Coronary artery (tissue), 2 donors: ENCODE measurements around the gene MPZL2.

ENCODE experiments used
- DNase-seq: peaks from one replicate; pipeline ENCODE4 v3.0.0-alpha.2; 2017; ENCODE audit warnings: low spot score
- H3K27ac ChIP-seq, 2 donors: fragments of 200-600 bp; sonication (generic); one replicate each; pipeline ENCODE4 v1.5.1; 2016 to 2019
- H3K4me3 ChIP-seq: fragments of 200-600 bp; sonication (generic); 2 replicates; pipeline ENCODE4 v1.5.1; 2016; ENCODE audit warnings: mild to moderate bottlenecking, moderate library complexity
- TF ChIP-seq, protein P1 (sequence below): fragments of 200-600 bp; sonication (generic); IDR thresholded peaks from one replicate; pipeline ENCODE4 v1.5.1; 2019; ENCODE audit warnings: antibody characterized with exemption

Gene MPZL2

DNA sequence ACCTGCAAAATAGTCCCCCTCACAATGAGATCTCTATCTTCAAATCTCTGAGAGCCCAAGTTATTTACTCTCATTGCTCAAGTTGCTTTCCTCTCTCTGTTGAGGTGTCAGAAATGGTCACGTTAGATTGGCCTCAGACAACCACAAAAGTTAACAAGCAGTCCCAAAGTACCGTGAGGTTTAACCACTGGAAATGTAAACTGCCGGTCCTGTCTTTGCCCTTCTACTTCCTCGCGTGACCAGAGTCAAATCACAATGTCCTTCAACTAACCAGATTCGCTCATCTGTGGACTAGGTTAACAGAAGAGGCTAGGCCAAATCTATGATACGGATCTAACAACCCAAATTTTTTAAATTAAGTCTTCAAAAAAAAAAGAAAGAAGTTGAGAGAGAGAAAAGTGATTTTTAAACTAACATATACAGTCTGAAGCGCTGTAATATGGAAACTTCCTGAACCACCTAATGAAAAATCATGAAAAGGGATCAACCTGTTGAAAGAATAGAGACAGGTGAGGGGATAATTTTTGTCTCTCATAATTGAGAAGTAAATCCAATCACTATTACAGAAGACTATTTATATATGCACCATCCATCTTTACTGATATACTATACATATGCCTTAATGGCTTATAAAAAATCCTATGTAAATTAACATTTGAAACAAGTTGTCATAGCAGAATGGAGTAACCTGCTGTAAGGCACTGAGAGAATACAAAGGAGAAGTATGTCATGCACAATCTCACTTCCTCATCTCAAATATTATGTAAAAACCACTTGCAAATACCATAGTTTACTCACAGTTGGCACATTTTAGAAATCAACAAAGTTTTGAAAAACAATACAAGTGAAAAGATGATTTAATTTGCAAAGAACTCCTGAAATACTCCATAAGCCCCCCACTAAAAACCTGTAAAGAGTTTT is 36.0 kb downstream of the MPZL2 start:
- TF ChIP-seq, protein P1, sequence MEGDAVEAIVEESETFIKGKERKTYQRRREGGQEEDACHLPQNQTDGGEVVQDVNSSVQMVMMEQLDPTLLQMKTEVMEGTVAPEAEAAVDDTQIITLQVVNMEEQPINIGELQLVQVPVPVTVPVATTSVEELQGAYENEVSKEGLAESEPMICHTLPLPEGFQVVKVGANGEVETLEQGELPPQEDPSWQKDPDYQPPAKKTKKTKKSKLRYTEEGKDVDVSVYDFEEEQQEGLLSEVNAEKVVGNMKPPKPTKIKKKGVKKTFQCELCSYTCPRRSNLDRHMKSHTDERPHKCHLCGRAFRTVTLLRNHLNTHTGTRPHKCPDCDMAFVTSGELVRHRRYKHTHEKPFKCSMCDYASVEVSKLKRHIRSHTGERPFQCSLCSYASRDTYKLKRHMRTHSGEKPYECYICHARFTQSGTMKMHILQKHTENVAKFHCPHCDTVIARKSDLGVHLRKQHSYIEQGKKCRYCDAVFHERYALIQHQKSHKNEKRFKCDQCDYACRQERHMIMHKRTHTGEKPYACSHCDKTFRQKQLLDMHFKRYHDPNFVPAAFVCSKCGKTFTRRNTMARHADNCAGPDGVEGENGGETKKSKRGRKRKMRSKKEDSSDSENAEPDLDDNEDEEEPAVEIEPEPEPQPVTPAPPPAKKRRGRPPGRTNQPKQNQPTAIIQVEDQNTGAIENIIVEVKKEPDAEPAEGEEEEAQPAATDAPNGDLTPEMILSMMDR, result no peak
- no peak for DNase-seq
- H3K4me3 ChIP-seq, result no peak overlapping the region
- no peak overlapping the region for H3K27ac ChIP-seq

DNA sequence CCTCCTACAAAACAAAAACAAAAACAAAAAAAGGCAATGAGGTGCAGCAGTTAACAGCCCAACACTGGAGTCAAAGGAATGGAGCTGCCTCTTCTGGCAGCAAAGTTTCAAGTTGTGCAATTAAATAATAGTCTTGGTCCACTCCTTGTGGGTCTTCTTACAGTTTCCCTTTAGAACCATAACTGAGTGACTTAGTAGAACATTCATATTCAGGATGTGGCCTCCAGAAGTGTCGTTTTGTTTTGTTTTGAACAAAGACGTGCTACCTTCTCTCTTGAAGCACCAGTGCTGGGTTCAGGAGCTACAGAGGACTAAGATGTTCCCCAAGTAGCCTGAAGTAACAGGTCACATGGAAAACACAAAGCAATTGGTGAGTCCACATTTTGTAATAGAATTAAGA is 37.3 kb downstream of the MPZL2 start:
- H3K27ac ChIP-seq, result no peak overlapping the region
- H3K4me3 ChIP-seq, result no peak overlapping the region
- TF ChIP-seq, protein P1, result no peak
- DNase-seq, result no peak

DNA sequence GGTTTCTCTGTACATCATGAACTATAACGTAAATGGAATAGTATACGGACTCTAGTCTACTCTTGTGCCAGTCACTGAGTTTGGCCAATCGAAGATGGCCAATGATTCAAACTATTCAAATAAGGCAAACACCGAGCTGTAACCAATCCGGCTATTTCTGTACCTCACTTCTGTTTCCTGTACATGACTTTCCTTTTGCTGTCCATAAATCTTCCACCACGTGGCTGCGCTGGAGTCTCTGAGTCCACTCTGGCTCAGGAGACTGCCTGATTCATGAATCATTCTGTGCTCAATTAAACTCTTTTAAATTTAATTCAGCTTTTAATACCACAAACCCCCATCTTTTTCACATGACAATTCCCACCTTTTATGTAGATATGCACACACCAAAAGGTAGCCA is 37.8 kb downstream of the MPZL2 start:
- H3K4me3 ChIP-seq, result no peak overlapping the region
- H3K27ac ChIP-seq, result peak overlapping the region in 1 of 2 donors; percentile 9
- TF ChIP-seq, protein P1, result no peak
- no peak for DNase-seq

DNA sequence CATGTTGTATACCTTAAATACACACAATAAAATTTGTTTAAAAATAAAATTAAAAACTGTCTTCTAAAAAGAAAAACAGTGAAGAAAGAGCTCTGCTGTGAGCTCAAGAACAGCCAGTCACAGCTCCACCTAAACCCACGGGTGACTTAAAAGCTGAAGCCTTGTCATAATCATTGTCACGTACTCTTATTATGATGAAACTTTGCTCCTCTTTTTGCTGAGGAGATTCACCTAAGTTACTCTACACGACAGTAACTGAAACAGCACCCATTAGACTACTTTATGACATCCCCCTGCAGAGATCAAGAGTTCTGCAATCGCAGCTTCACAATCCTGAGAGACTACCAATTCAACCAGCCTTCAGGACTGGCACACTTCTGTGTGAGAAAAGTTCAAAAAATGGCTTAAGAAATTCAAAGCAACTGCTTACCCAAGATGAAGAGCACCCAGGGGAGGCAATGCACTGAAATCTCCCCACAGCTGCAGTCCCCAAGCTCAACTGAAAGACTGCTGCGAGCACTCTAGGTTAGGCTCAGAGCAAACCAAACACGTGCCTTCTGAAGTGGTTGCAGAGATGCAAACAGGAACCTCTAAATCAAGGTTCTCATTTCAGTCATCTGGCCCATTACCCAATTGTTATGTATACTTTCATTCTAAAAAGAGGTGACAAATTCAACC is 39.4 kb downstream of the MPZL2 start, which contains the start of gene JAML:
TSS of gene JAML (minus strand) at position 501 of the 678 bp plus-strand sequence. CDS start 10,145 bp downstream, outside the sequence.
- H3K27ac ChIP-seq, result peak within 1 kb of the TSS in 1 of 2 donors; percentile 7
- no peak within 1 kb of the TSS for H3K4me3 ChIP-seq
- no peak for DNase-seq
- TF ChIP-seq, protein P1, result no peak

DNA sequence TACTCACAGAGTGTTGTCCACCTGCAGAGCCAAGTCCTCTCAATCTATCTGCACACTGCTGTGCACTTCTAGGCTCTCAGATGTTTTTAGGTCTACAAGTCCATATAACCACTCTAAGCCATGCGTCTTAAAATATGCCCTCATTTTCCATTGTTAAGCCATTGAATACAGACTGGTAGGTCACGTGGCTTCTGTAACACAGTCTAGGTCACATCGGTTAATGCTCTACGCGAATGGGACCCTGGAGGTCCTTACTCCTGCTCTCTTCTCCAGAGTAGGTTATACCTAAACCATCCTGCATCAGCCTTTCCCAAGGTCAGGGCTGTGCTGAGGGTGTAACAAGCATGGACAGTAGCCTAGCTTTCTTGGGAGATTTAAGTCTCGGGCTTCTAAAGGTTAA is 40.1 kb downstream of the MPZL2 start:
- H3K4me3 ChIP-seq, result no peak overlapping the region
- H3K27ac ChIP-seq, result peak overlapping the region in 1 of 2 donors; percentile 7
- no peak for DNase-seq
- TF ChIP-seq, protein P1, result no peak

DNA sequence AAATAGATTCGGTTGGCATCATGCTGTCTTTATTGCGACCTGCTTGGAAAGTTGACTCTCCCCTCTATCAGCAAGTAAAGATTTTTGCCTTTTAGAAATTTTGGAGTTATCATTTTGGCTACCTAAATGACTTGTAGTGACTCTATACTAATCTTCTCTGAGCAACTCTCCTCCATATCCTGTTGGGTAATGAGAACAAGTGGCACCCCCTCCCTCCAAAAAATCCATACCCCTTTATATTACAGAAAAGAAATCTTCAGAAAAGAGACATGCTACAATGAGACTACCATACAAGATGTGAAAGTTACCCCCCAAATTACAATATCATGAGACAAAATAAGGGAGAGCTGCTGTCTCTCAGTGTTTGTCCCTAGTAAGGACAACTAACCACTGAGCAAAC is 40.5 kb downstream of the MPZL2 start:
- no peak overlapping the region for H3K27ac ChIP-seq
- H3K4me3 ChIP-seq, result no peak overlapping the region
- DNase-seq, result no peak
- TF ChIP-seq, protein P1, result no peak
